ENCODE results near the gene P4HA1.

DNA sequence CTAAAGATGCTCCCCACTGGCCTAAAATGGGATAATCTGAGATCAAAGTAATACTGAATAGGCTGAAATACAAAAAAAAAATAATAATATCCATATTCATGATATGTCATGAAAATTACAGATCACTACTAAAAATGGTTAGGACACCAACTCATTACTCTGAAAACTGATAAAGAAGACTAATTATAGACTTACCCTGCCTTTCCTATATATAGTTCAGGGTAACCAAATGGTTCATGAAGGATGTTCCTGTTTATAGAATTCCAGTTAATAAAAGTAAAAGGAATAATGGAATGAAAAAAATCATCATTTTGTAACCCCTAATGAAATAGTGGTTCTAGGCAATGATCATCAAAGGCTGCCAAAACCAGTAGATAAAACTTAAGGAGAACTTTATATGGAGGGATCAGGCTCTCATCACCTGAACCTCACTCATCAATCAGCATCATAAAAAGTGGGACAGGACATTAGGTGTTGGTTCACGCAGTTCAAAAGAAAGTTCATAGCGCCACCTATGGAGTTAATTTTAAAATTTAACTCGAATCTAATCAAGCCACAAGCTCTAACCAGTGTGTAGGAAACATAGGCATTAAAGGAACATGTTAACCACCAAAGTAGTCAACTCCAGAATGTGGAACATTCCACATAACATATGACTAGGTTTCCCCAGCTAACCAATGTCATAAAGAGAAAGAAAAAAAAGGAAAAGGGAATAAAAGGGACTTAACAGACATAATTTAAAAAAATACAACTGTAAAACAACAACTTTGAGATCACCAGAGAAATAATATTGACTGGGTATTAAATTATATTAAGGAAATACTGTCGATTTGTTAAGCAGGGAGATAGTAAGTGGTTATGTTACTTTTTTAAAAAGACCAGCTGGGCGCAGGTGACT is 35.7 kb downstream of the P4HA1 start:
- TF ChIP-seq, protein P1, sequence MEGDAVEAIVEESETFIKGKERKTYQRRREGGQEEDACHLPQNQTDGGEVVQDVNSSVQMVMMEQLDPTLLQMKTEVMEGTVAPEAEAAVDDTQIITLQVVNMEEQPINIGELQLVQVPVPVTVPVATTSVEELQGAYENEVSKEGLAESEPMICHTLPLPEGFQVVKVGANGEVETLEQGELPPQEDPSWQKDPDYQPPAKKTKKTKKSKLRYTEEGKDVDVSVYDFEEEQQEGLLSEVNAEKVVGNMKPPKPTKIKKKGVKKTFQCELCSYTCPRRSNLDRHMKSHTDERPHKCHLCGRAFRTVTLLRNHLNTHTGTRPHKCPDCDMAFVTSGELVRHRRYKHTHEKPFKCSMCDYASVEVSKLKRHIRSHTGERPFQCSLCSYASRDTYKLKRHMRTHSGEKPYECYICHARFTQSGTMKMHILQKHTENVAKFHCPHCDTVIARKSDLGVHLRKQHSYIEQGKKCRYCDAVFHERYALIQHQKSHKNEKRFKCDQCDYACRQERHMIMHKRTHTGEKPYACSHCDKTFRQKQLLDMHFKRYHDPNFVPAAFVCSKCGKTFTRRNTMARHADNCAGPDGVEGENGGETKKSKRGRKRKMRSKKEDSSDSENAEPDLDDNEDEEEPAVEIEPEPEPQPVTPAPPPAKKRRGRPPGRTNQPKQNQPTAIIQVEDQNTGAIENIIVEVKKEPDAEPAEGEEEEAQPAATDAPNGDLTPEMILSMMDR (IDR thresholded peaks at IDR 0.05) = no peak
- TF ChIP-seq, protein P2, sequence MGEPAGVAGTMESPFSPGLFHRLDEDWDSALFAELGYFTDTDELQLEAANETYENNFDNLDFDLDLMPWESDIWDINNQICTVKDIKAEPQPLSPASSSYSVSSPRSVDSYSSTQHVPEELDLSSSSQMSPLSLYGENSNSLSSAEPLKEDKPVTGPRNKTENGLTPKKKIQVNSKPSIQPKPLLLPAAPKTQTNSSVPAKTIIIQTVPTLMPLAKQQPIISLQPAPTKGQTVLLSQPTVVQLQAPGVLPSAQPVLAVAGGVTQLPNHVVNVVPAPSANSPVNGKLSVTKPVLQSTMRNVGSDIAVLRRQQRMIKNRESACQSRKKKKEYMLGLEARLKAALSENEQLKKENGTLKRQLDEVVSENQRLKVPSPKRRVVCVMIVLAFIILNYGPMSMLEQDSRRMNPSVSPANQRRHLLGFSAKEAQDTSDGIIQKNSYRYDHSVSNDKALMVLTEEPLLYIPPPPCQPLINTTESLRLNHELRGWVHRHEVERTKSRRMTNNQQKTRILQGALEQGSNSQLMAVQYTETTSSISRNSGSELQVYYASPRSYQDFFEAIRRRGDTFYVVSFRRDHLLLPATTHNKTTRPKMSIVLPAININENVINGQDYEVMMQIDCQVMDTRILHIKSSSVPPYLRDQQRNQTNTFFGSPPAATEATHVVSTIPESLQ (CRISPR knock-in tag; IDR thresholded peaks at IDR 0.05) = no peak
- TF ChIP-seq TCF7 (CRISPR knock-in tag; IDR thresholded peaks at IDR 0.05; ENCODE audit: low read depth) (no peak), SMAD4 (CRISPR knock-in tag; IDR thresholded peaks at IDR 0.05) (no peak), CBFB (CRISPR knock-in tag; IDR thresholded peaks at IDR 0.05; ENCODE audit: low read depth) (no peak), ZNF121 (CRISPR knock-in tag; IDR thresholded peaks at IDR 0.05) (no peak)
- TF ChIP-seq, protein P3, sequence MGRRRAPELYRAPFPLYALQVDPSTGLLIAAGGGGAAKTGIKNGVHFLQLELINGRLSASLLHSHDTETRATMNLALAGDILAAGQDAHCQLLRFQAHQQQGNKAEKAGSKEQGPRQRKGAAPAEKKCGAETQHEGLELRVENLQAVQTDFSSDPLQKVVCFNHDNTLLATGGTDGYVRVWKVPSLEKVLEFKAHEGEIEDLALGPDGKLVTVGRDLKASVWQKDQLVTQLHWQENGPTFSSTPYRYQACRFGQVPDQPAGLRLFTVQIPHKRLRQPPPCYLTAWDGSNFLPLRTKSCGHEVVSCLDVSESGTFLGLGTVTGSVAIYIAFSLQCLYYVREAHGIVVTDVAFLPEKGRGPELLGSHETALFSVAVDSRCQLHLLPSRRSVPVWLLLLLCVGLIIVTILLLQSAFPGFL (CRISPR knock-in tag; IDR thresholded peaks at IDR 0.05; ENCODE audit: borderline replicate concordance) = no peak
- TF ChIP-seq, protein P4, sequence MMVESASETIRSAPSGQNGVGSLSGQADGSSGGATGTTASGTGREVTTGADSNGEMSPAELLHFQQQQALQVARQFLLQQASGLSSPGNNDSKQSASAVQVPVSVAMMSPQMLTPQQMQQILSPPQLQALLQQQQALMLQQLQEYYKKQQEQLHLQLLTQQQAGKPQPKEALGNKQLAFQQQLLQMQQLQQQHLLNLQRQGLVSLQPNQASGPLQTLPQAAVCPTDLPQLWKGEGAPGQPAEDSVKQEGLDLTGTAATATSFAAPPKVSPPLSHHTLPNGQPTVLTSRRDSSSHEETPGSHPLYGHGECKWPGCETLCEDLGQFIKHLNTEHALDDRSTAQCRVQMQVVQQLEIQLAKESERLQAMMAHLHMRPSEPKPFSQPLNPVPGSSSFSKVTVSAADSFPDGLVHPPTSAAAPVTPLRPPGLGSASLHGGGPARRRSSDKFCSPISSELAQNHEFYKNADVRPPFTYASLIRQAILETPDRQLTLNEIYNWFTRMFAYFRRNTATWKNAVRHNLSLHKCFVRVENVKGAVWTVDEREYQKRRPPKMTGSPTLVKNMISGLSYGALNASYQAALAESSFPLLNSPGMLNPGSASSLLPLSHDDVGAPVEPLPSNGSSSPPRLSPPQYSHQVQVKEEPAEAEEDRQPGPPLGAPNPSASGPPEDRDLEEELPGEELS (CRISPR knock-in tag; IDR thresholded peaks at IDR 0.05) = no peak

Measured in WTC11 (cell line).